Keratinocyte (primary cell): ENCODE results near the gene CACNA1S. TPM values are rescaled to one million over a fixed set of nuclear protein-coding genes. Genes with fewer than 3 reads are reported as not detected.

Experiments
- DNase-seq: peaks from one replicate; pipeline ENCODE4 v3.0.0-alpha.2; 2011; ENCODE audit warnings: low read depth, missing footprints, low spot score
- FAIRE-seq: peaks from 2 replicates; lab custom pipeline; 2011; peaks lifted over from hg19 to GRCh38; lab: Jason Lieb, UNC
- H2AFZ ChIP-seq: 2 replicates; pipeline ENCODE4 v1.6.0; 2012; ENCODE audit warnings: low read length, control low read depth, inconsistent platforms; ENCODE audit not compliant: control insufficient read depth
- H3K27ac ChIP-seq: 2 replicates; pipeline ENCODE4 v1.5.1; 2011; ENCODE audit warnings: low read length; ENCODE audit not compliant: control insufficient read depth, insufficient read depth
- H3K27me3 ChIP-seq: 3 replicates; pipeline ENCODE4 v1.6.0; 2011; ENCODE audit warnings: low read length; ENCODE audit not compliant: control insufficient read depth, insufficient read depth; ENCODE audit errors: extremely low read depth
- H3K36me3 ChIP-seq, 2 experiments: 2 replicates in 1 of 2; 3 replicates in 1 of 2; pipeline ENCODE4 v1.5.1; 2011; ENCODE audit warnings: low read length in 2 of 2, mild to moderate bottlenecking in 1 of 2; ENCODE audit not compliant: control insufficient read depth in 2 of 2, insufficient read depth in 2 of 2; ENCODE audit errors: extremely low read depth in 1 of 2
- H3K4me1 ChIP-seq: 3 replicates; pipeline ENCODE4 v1.5.1; 2011; ENCODE audit warnings: low read length; ENCODE audit not compliant: control insufficient read depth, insufficient read depth; ENCODE audit errors: extremely low read depth
- H3K4me2 ChIP-seq: 3 replicates; pipeline ENCODE4 v1.6.0; 2011; ENCODE audit warnings: low read depth, low read length; ENCODE audit not compliant: control insufficient read depth, insufficient read depth; ENCODE audit errors: extremely low read depth
- H3K4me3 ChIP-seq, 3 experiments: fragments of 200-600 bp in 1 of 3; sonication (generic) in 1 of 3; 2 replicates in 2 of 3; 3 replicates in 1 of 3; pipeline ENCODE4 v1.5.1; 2011 to 2016; ENCODE audit warnings: low read length in 3 of 3, mild to moderate bottlenecking in 3 of 3, control low read depth in 2 of 3, inconsistent platforms in 1 of 3, low read depth in 1 of 3, mixed read lengths in 1 of 3, mixed run types in 1 of 3, moderate library complexity in 1 of 3; ENCODE audit not compliant: control insufficient read depth in 2 of 3, insufficient read depth in 2 of 3; ENCODE audit errors: extremely low read depth in 1 of 3
- H3K79me2 ChIP-seq: 2 replicates; pipeline ENCODE4 v1.6.0; 2012; ENCODE audit warnings: low read length; ENCODE audit not compliant: control insufficient read depth, insufficient read depth
- H3K9ac ChIP-seq: 3 replicates; pipeline ENCODE4 v1.6.0; 2011; ENCODE audit warnings: low read length; ENCODE audit not compliant: control insufficient read depth, insufficient read depth; ENCODE audit errors: extremely low read depth
- H3K9me1 ChIP-seq: 3 replicates; pipeline ENCODE4 v1.6.0; 2011; ENCODE audit warnings: low read length; ENCODE audit not compliant: control insufficient read depth, insufficient read depth; ENCODE audit errors: extremely low read depth
- H3K9me3 ChIP-seq: 2 replicates; pipeline ENCODE4 v1.5.1; 2012; ENCODE audit warnings: low read depth, low read length; ENCODE audit not compliant: control insufficient read depth
- H4K20me1 ChIP-seq: 3 replicates; pipeline ENCODE4 v1.6.0; 2011; ENCODE audit warnings: low read length; ENCODE audit not compliant: control insufficient read depth, insufficient read depth; ENCODE audit errors: extremely low read depth
- CTCF ChIP-seq, 3 experiments: IDR thresholded peaks in 1 of 3; conservative IDR thresholded peaks in 1 of 3; optimal IDR thresholded peaks in 1 of 3; 2 replicates in 2 of 3; 3 replicates in 1 of 3; pipeline versions ENCODE3 to v1.5.1; 2011; ENCODE audit warnings: low read length in 3 of 3, mild to moderate bottlenecking in 3 of 3, moderate library complexity in 2 of 3, control low read depth in 1 of 3, inconsistent platforms in 1 of 3; ENCODE audit not compliant: insufficient read depth in 2 of 3; ENCODE audit errors: extremely low read depth in 1 of 3
- EZH2 ChIP-seq: IDR thresholded peaks from one replicate; pipeline ENCODE4 v1.6.1; 2012; ENCODE audit warnings: inconsistent platforms, mild to moderate bottlenecking, low read length, moderate library complexity
- dilution Hi-C: fragments of 300-500 bp; cut with MboI; formaldehyde crosslinking; loops from one replicate; pipeline ENCODE4 v1.7.0; 2020; ENCODE audit warnings: low sequenced_read_pairs; ENCODE audit not compliant: extremely low pct_ligation_motif_present
- polyA plus RNA-seq, 5 experiments: library from polyadenylated mRNA; depleted of rRNA in 3 of 5; stranded (reverse) in 3 of 5; stranded (forward) in 1 of 5; unstranded in 1 of 5; fragments of >200 nt; gene quantifications; 1 replicate in 1 of 5; 2 replicates in 3 of 5; 3 replicates in 1 of 5; pipeline versions ENCODE4 v1.2.1 to v1.2.3, GENCODE V29; 2011 to 2012; ENCODE audit warnings: missing spikeins in 2 of 5, low read depth in 1 of 5, low replicate concordance in 1 of 5

Gene CACNA1S
- polyA plus RNA-seq, 1 donor (not counting 4 experiments of a cell fraction or from before 2014, with no cell fraction given): not detected

GRCh38 chr1:201024625-201024998 lies 87.6 kb downstream of the CACNA1S start:
- TF ChIP-seq CTCF (optimal IDR thresholded peaks at IDR 0.05 in 1 of 3, IDR thresholded peaks at IDR 0.05 in 1 of 3, conservative IDR thresholded peaks at IDR 0.05 in 1 of 3; ENCODE audit: extremely low read depth in 1 of 3, insufficient read depth in 2 of 3, low read length in 3 of 3) (no peak), EZH2 (no peak)
- H3K4me2 ChIP-seq: no peak overlapping the region
- peaks cover 11% of the 10 kb centered on the region for H3K4me1 ChIP-seq
- H3K9me1 ChIP-seq: no peaks in the 10 kb centered on the region
- H3K36me3 ChIP-seq: no peaks in the 10 kb centered on the region
- H2AFZ ChIP-seq: no peak overlapping the region
- no peaks in the 10 kb centered on the region for H4K20me1 ChIP-seq
- FAIRE-seq: no peak
- no peak overlapping the region for H3K4me3 ChIP-seq
- no peaks in the 10 kb centered on the region for H3K9me3 ChIP-seq
- no peak overlapping the region for H3K9ac ChIP-seq
- dilution Hi-C loops: no loop called here
- no peaks in the 10 kb centered on the region for H3K79me2 ChIP-seq
- peaks cover 12% of the 10 kb centered on the region for H3K27me3 ChIP-seq
- DNase-seq: no peak
- no peak overlapping the region for H3K27ac ChIP-seq

GRCh38 chr1:201023920-201024624 lies 88.2 kb downstream of the CACNA1S start:
- no peak overlapping the region for H3K4me2 ChIP-seq

More at GRCh38 chr1:201023920-201024624, 88.2 kb downstream of the CACNA1S start:
- peaks cover 12% of the 10 kb centered on the region for H3K27me3 ChIP-seq
- TF ChIP-seq EZH2: no peak
- no peak for TF ChIP-seq CTCF (optimal IDR thresholded peaks at IDR 0.05 in 1 of 3, IDR thresholded peaks at IDR 0.05 in 1 of 3, conservative IDR thresholded peaks at IDR 0.05 in 1 of 3; ENCODE audit: extremely low read depth in 1 of 3, insufficient read depth in 2 of 3, low read length in 3 of 3)
- no peak overlapping the region for H3K27ac ChIP-seq
- no peak for DNase-seq
- H2AFZ ChIP-seq: no peak overlapping the region
- H3K9ac ChIP-seq: no peak overlapping the region
- no peaks in the 10 kb centered on the region for H3K36me3 ChIP-seq
- H3K4me3 ChIP-seq: no peak overlapping the region
- no peaks in the 10 kb centered on the region for H4K20me1 ChIP-seq
- no peak for FAIRE-seq
- H3K79me2 ChIP-seq: no peaks in the 10 kb centered on the region
- no peaks in the 10 kb centered on the region for H3K9me1 ChIP-seq
- no peaks in the 10 kb centered on the region for H3K9me3 ChIP-seq
- dilution Hi-C loops: no loop called here
- peaks cover 17% of the 10 kb centered on the region for H3K4me1 ChIP-seq
